ENCODE data around the gene WDR64.

- TF ChIP-seq, protein P1, sequence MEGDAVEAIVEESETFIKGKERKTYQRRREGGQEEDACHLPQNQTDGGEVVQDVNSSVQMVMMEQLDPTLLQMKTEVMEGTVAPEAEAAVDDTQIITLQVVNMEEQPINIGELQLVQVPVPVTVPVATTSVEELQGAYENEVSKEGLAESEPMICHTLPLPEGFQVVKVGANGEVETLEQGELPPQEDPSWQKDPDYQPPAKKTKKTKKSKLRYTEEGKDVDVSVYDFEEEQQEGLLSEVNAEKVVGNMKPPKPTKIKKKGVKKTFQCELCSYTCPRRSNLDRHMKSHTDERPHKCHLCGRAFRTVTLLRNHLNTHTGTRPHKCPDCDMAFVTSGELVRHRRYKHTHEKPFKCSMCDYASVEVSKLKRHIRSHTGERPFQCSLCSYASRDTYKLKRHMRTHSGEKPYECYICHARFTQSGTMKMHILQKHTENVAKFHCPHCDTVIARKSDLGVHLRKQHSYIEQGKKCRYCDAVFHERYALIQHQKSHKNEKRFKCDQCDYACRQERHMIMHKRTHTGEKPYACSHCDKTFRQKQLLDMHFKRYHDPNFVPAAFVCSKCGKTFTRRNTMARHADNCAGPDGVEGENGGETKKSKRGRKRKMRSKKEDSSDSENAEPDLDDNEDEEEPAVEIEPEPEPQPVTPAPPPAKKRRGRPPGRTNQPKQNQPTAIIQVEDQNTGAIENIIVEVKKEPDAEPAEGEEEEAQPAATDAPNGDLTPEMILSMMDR (IDR thresholded peaks at IDR 0.05; ENCODE audit: low read depth, low read length) = no peak
- TF ChIP-seq POLR2A (IDR thresholded peaks at IDR 0.05; ENCODE audit: extremely low read depth, insufficient read length) = no peak
- TF ChIP-seq, protein P2, sequence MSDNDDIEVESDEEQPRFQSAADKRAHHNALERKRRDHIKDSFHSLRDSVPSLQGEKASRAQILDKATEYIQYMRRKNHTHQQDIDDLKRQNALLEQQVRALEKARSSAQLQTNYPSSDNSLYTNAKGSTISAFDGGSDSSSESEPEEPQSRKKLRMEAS (IDR thresholded peaks at IDR 0.05; ENCODE audit: low read depth, low read length) = no peak
These were observed 118.0 kb downstream of the WDR64 start for GRCh38 chr1:241770115-241770514.

All from NB4 (cell line).